CD4-positive, alpha-beta T cell treated with Interleukin-2 at 100 ng/mL for 4 hours (primary cell): ENCODE data around the gene PPP4C.
A peak's percentile ranks its signal among the peaks of the same experiment; 100 is the strongest.
"Not testable (repeated sequence)": the region's sequence is repeated elsewhere in the genome, so short reads cannot be mapped to it uniquely, and the experiment has no call there.

Experiments used
- DNase-seq: peaks from one replicate; pipeline ENCODE4 v3.0.0-alpha.2; 2020; ENCODE audit warnings: low spot score

The PPP4C gene

GRCh38 chr16:30075503-30076275 lies at the start of gene PPP4C:
Gene PPP4C (plus strand): TSS chr16:30075994. CDS start chr16:30076378, 384 bp downstream.
- peak; percentile 84 for DNase-seq

GRCh38 chr16:30026449-30026848 lies 49.3 kb upstream of the PPP4C start:
- DNase-seq, result no peak

DNA sequence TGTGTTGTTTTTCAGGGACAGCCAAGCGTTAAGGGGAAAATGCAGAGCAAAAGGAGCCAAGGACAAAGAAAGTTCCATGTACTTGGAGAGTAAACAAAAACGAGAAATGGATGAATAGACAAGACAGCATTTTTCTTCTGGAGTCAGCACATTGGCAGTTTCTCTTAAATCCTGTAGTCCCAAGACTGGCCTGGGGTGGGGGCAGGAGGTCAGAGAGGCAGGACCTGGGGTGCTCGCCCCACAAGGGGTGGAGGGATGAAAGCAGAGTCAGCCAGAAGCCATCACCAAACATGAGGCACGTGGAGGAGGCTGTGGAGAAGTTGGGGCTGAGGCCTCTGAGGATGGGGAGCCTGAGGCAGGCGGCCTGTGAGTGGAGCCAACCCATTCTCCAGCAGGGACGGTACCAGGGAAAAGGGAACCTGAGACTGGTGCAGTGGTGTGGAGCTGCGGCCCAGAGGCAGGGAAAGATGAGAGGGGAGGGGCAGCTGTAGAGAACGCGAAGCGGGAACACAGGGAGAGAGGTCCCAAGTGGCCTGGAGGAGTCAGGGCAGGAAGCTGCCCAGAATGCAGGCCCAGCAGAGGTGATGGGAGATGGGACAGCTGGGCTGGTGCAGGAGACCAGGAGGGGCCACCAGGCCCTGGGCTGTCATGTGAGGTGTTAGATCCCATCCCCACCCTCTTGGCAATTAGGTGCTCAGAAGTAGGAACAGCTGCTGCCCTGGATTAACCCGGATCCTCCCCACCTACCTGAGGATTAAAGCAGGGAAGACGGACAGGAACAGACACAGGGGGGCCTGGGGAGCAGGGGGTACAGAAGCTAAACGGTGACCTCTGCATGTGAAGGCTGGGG lies 48.0 kb upstream of the PPP4C start:
- DNase-seq, result no peak

- no peak for DNase-seq
Observed at GRCh38 chr16:30028438-30029076, 47.2 kb upstream of the PPP4C start.

- no peak for DNase-seq
Observed at GRCh38 chr16:30030011-30030685, 45.6 kb upstream of the PPP4C start.

GRCh38 chr16:30030841-30031413 lies 44.9 kb upstream of the PPP4C start, which contains the start of gene TLCD3B:
Gene TLCD3B (minus strand): TSS chr16:30031271. CDS start chr16:30030527, 744 bp downstream.
- DNase-seq, result no peak

GRCh38 chr16:30031477-30031918 lies 44.3 kb upstream of the PPP4C start:
- DNase-seq, result no peak

GRCh38 chr16:30032083-30032819 lies 43.5 kb upstream of the PPP4C start:
- peak; percentile 75 for DNase-seq

GRCh38 chr16:30033270-30033669 lies 42.5 kb upstream of the PPP4C start:
- DNase-seq, result no peak

GRCh38 chr16:30040221-30040620 lies 35.6 kb upstream of the PPP4C start:
- DNase-seq, result no peak

DNA sequence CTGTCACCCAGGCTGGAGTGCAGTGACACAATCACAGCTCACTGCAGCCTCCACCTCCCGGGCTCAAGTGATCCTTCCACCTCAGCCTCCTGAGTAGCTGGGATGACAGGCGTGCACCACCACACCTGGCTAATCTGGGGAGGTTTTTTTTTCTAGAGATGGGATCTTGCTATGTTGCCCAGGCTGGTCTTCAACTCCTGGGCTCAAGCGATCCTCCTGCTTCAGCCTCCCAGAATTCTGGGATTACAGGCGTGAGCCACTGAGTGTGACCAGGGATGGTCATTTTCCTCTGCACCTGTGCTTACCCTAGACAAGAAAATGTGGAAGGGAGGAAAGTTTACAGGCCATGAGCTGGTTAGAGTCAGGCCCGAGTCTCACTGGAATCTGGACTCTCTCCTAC lies 35.1 kb upstream of the PPP4C start:
- DNase-seq, result not testable (repeated sequence)

DNA sequence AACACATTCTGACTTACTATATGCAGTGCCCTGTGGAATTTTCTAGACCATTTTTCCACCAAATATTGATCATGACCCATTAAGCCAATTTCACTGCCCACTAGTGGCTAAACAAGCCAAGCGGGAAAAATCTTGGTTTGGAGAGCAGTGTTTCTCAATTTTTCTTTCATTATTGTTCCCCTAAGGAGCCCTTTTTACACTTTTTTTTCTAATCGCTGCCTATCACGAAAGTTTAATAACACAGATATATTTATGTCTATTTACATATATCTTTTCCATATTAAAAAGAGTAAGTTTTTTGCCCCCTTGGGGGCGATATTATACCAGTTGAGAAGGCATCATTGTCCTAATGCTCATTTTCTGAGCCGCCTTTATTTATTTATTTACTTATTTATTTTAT lies 34.0 kb upstream of the PPP4C start:
- peak; percentile 52 for DNase-seq

- DNase-seq, result no peak
Observed at GRCh38 chr16:30046178-30046577, 29.6 kb upstream of the PPP4C start.

GRCh38 chr16:30046588-30046987 lies 29.2 kb upstream of the PPP4C start:
- no peak for DNase-seq

DNA sequence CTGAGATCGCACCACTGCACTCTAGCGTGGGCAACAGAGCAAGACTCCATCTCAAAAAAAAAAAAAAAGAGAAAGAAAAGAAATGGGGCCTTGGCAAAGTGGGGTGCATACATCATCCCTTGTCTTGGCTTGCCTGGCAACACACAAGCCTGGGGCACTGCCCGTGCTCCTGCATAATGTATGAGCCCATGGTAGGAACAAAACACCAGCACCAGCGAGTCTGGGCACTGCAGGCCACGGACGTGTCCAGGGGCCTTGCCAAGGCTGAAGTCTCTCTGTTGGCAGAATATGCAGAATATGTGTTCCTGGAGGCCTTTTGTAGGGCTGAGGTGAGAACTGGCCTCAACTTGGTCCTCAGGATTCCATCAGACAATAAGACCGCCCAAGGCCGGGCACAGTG lies 25.9 kb upstream of the PPP4C start:
- DNase-seq, result no peak

- DNase-seq, result no peak
Observed at GRCh38 chr16:30051518-30051917, 24.3 kb upstream of the PPP4C start.

GRCh38 chr16:30052671-30053372 lies 23.0 kb upstream of the PPP4C start:
- DNase-seq, result peak; percentile 91

DNA sequence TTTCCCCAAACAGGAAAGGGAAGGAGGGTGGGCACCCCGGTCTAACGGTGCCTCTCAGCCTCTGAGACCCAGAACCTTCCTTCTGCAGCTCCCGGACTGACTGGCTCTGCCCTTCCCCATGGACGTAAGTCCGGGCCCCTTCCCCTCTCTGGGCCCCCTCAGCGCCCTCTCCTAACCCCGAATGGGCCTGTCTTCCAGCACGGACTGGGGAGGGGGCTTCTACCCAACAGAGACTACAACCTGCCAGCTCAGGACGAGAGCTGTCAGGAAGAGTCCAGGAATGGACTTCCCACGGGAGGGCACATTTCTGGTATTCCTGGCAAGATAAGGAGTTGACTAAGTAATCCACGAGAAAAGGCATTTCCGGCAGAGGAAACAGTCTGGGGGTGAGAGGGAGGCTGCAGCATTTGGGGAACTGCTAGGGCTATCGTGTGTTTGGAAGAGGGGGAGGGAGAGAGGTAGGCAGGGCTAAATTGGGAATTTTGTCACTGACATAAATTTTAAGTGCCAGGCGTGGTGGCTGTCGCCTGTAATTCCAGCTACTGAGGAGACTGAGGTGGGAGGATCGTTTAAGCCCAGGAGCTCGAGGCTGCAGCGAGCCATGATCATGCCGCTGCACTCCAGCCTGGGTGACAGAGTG lies 22.3 kb upstream of the PPP4C start:
- DNase-seq, result no peak

DNA sequence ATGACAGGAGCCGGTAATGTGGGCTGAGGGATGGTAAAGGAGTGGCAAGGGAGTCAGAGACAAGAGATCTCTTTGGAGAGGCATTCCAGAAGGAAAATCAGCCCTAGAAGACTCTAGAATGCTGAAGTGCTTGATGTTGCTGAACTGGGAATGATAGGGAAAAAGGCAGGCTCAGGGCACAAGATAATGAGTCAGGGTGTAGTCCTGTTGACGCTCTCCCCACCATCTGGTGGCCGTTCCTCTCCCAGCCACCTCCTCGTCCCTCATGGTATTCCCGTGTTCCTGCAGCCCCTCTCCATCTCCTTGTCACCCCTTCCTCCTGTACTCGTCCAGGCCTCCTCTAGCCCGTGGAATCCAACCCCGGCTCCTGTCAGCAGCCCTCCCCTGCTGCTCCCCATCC lies 21.3 kb upstream of the PPP4C start:
- no peak for DNase-seq
